ENCODE measurements around the gene SRSF9. TPM values are rescaled to one million over a fixed set of nuclear protein-coding genes. Genes with fewer than 3 reads are reported as not detected.

Gene SRSF9
- total RNA-seq, 1 experiment from 2014 or later = 302 TPM

DNA sequence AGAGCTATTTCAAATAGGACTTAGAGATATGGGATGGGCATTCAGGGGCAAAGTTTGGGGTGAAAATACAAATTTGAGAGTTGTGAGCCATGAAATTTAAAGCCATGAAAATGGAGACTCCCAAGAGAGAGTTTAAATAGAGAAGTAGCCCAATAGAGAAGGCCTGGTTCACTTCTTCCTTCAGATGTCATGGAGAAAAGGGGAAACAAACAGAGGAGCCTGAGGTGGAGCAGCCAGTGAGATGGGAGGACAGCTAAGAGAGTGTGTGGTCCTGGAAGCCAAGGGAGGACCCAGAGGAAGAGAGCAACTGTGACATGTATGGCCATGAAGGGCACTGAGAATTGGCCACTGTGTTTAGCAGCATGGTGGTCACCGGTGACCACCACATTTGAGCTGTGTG lies 14.1 kb upstream of the SRSF9 start:
- Histone ChIP-seq H3K14ac (ENCODE audit: insufficient read depth, low read length) (no peak overlapping the region), H2BK20ac (ENCODE audit: low read depth, low read length, poor library complexity, severe bottlenecking) (no peak overlapping the region), H3K23ac (ENCODE audit: insufficient read length, low read depth, low read length) (no peak overlapping the region), H2BK15ac (ENCODE audit: low read depth, low read length) (no peak overlapping the region), H3K4me2 (ENCODE audit: insufficient read depth, insufficient read length, low read length) (no peak overlapping the region), H3K27me3 (ENCODE audit: insufficient read depth, low read length) (no peaks in the 10 kb centered on the region), H4K91ac (ENCODE audit: insufficient read length, low read depth, low read length) (no peak overlapping the region), H4K8ac (replicated peaks; ENCODE audit: insufficient read length, low read depth, low read length) (no peak overlapping the region), H2AK5ac (ENCODE audit: insufficient read length, low read length) (no peak overlapping the region), H3K9me3 (ENCODE audit: control insufficient read depth, low read depth, low read length) (no peaks in the 10 kb centered on the region), H3K9ac (ENCODE audit: extremely low read depth, insufficient read length, low read length) (no peak overlapping the region), H3T11ph (ENCODE audit: low read length) (no peak overlapping the region), H3K27ac (ENCODE audit: insufficient read length, low read depth, low read length) (no peak overlapping the region), H3K4ac (ENCODE audit: low read depth, low read length) (no peak overlapping the region), H2BK5ac (ENCODE audit: insufficient read length, low read length) (no peak overlapping the region), H4K20me1 (ENCODE audit: control insufficient read depth, insufficient read depth, insufficient read length) (no peaks in the 10 kb centered on the region), H2BK120ac (ENCODE audit: low read depth, low read length, poor library complexity, severe bottlenecking) (no peak overlapping the region), H3K4me1 (ENCODE audit: insufficient read depth, low read length) (no peaks in the 10 kb centered on the region; the same call in 1 of the 2 replicates), H2AFZ (ENCODE audit: low read length) (no peak overlapping the region), H2BK12ac (ENCODE audit: insufficient read length, low read depth, low read length) (no peak overlapping the region), H4K5ac (ENCODE audit: insufficient read length, low read depth, low read length) (no peak overlapping the region), H3K18ac (ENCODE audit: insufficient read length, low read depth, low read length) (no peak overlapping the region), H3K79me1 (ENCODE audit: insufficient read depth, low read depth, low read length, poor library complexity, severe bottlenecking) (no peaks in the 10 kb centered on the region), H3K23me2 (ENCODE audit: insufficient read length, low read depth, low read length, poor library complexity, severe bottlenecking) (no peaks in the 10 kb centered on the region), H3K79me2 (ENCODE audit: insufficient read depth, low read length) (no peaks in the 10 kb centered on the region), H3K56ac (ENCODE audit: insufficient read length, low read depth, low read length) (no peak overlapping the region)
- no peaks in the 10 kb centered on the region for H3K9me3 Mint-ChIP-seq
- H3K36me3 Mint-ChIP-seq (ENCODE audit: insufficient read depth in 1 of 3, low read depth in 3 of 3) = no peaks in the 10 kb centered on the region; a peak in 2 of 7 replicates
- no CpG with 5 or more reads among the region's 1 CpG for WGBS (ENCODE audit: extremely low coverage, insufficient read length, low lambda C conversion rate)
- H3K4me1 Mint-ChIP-seq = peaks cover 6 to 7% of the 10 kb centered on the region in 2 experiments
- DNase-seq = no peak
- no peak overlapping the region for H3K4me3 Mint-ChIP-seq
- no peak overlapping the region; a peak in 2 of 7 replicates for H3K27ac Mint-ChIP-seq
- H3K27me3 Mint-ChIP-seq (ENCODE audit: low read depth) = no peaks in the 10 kb centered on the region
- TF ChIP-seq, protein P1, sequence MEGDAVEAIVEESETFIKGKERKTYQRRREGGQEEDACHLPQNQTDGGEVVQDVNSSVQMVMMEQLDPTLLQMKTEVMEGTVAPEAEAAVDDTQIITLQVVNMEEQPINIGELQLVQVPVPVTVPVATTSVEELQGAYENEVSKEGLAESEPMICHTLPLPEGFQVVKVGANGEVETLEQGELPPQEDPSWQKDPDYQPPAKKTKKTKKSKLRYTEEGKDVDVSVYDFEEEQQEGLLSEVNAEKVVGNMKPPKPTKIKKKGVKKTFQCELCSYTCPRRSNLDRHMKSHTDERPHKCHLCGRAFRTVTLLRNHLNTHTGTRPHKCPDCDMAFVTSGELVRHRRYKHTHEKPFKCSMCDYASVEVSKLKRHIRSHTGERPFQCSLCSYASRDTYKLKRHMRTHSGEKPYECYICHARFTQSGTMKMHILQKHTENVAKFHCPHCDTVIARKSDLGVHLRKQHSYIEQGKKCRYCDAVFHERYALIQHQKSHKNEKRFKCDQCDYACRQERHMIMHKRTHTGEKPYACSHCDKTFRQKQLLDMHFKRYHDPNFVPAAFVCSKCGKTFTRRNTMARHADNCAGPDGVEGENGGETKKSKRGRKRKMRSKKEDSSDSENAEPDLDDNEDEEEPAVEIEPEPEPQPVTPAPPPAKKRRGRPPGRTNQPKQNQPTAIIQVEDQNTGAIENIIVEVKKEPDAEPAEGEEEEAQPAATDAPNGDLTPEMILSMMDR (conservative IDR thresholded peaks at IDR 0.05) = no peak

All from H9 (cell line).